ENCODE data around the gene CNTNAP1.

The CNTNAP1 gene

DNA sequence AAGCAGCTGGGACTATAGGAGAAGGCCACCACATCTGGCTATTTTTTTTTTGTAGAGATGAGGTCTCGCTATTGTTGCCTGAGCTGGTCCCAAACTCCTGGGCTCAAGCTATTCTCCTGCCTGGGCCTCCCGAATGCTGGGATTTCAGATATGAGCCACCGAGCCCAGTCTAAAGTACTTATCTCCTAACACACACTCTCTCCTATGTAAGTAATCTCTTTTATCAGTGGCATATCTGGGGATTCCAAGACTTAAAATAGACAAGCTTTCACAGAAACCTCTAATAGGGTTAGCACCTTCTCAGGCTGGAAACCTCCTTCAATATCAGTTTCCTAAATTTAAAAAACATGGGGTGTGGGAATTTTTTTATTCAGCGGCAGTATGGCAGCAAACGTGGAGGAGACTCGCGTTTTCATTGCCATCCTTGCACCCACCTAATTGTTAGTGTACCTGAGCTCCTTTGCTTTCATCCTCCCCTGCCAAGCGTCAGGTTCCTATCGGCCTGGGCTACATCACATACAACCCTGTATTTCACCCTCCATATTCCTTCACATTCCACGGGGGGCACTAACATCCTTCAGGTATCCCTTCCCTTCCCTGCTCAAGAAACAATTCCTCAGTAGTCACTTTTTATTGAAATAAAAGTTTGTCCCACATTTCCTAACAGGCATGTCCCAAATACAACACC is 61.4 kb downstream of the CNTNAP1 start:
- DNase-seq: peak; percentile 57

DNA sequence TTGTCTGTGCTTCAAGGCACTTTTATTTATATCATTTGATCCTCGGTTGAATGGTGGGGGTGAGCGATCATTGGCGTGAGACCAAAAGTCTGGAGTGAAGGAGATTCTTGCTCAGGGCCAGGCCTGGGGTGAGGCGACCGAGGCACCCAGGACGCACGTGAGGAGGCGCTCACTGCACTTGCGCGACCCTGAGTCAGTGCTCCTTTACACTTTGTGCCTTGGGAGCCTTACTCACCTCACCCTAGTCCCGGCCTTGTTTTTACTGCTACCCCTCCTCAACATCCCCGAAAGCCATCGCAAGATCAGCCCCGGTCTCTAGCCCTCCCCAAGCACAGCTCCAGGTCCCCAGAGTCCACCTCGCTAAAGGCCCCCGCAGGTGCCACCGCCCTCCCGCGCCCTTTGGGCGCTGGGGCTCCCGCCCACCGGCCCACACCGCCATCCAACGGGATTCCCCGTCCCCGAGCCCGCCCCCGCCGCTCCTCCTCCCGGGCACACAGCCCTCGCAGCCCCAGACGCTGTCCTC is 62.0 kb downstream of the CNTNAP1 start:
- peak; percentile 83 for DNase-seq

DNA sequence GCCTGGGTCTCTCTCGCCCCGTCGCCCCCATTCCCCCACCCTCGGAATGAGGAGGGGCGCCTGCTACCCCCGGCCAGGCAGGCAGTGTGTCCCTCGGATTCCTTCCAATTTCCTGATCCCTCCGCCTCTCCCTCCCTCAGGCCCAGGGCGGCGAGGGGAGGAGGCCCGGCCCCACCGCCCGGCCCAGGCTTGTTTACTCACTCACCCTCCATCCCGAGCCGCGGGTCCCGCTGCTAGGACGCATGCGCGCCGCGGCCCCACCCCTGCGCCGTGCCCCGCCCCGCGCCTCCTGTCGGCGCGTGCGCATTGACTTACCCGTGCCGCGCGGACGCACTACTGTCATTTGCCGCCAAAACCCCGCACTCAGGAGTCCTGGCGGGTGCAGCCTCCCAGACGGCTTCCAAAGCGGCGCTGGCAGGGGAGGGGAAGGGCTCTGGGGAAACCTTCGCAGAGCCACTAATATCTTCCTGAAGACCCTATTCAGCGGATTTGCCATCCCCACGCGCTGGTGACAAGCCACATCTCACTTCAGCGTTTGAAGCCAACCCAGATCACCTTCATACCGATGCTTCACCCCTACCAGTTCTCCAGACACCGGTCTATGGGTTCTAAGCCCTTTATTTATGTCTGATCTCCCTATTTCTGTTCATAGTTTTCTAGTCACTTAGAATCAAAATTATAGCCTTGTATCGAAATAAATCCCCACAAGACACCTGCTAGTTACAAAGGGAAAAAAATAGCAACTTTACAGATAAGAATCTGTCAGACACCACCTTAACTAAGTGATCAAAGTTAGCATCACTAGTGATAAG is 62.7 kb downstream of the CNTNAP1 start, which contains the start of gene EZH1:
EZH1 (minus strand) TSS at position 235 of the 812 bp plus-strand sequence. CDS start 16,099 bp downstream, outside the sequence.
- DNase-seq: peak; percentile 84

DNA sequence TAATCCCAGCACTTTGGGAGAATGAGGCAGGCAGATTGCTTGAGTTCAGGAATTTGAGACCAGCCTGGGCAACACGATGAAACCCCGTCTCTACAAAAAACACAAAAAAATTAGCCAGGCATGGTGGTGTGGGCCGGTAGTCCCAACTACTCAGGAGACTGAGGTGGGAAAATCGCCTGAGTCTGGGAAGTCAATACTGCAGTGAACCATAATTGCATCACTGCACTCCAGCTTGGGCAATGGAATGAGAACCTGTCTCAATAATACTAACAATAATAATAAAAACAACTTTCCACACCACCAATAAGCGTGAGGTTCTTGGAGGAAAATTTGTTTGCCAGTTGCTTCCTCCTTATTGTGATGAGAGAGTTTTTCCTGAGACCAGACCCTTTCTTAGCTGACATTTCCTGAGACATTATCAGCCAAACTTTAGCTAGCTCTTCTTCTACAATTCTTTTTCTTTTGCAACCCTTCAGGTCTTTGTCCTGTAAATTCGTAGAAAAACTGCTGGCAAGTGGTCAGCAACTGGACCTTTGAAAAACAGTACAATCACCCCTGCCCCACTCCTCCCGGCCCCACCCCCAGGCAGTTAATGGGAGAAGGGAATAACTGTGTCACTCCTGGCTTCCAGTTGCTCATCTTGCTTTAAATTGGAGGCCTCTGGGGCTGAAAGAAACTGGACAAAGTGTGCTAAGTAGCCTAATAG is 66.0 kb downstream of the CNTNAP1 start:
- no peak for DNase-seq

DNA sequence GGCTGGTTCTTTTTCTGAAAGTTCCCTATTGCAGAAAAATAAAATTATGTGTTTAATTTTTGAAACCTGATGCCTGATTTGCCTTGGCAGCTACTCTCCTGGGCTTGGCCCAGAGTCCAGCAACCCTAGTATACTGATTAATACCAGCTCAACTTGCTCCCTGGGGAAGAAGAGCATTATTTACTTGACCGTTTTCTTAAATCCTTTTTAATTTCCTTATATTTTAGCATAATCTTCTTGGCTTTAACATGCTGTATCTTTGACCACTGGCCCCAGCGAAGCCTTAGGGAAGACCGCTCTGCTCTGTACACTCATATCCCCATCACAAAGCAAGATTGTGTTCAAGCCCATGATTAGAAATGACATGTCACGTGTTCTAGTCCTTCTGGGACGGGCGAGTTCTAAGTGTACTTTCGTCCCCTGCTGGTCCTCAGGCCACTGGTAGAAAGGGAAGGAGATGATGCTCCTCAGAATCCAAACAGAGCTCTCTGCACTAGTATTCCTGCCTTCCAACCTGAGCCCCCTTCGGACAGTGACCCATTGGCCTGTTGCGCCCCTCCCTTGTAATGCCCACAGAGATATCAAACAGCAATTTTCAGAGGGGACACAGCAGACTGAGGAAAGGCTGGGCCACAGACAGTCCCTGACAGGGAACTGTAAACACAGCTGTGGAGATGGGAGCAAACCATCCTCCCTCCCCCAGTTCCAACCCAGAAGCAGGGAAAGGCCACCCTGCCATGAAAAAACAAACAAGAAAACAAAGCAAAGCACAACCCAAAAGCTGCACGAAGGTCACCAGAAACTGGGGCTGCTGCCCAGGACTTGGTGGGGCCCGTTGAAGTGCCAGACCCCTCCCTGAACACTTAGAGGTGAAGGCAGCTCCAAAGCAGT is 66.8 kb downstream of the CNTNAP1 start:
- no peak for DNase-seq
